ENCODE measurements around the gene BLM. TPM values are rescaled to one million over a fixed set of nuclear protein-coding genes. Genes with fewer than 3 reads are reported as not detected.

Gene BLM
- total RNA-seq, 1 donor: 1.4 TPM

GRCh38 chr15:90865702-90866101 is 148.6 kb downstream of the BLM start:
- H3K79me2 ChIP-seq (ENCODE audit: insufficient read depth, low read length): peaks cover 5% of the 10 kb centered on the region
- H3K27me3 ChIP-seq (ENCODE audit: insufficient read depth, low read length): no peaks in the 10 kb centered on the region
- no peak overlapping the region for H3K4me3 ChIP-seq (ENCODE audit: insufficient read depth, low read length)
- H2AFZ ChIP-seq (ENCODE audit: low read length): no peak overlapping the region
- no peaks in the 10 kb centered on the region for H3K36me3 ChIP-seq (ENCODE audit: insufficient read depth, low read length)
- peaks cover 31% of the 10 kb centered on the region for H3K4me1 ChIP-seq (ENCODE audit: insufficient read depth, low read length)
- H3K9me3 ChIP-seq (ENCODE audit: low read depth, low read length): no peaks in the 10 kb centered on the region
- no peak overlapping the region for H3K4me2 ChIP-seq (ENCODE audit: insufficient read depth, low read length)
- no peak for DNase-seq (ENCODE audit: insufficient read length, low spot score, missing footprints)
- TF ChIP-seq CTCF (IDR thresholded peaks at IDR 0.05; ENCODE audit: extremely low read depth, low read depth, low read length): no peak
- H3K27ac ChIP-seq (ENCODE audit: low read depth, low read length): no peak overlapping the region
- no peaks in the 10 kb centered on the region for H4K20me1 ChIP-seq (ENCODE audit: insufficient read depth, low read length)

Small RNAs within 50 kb of the gene (small RNA-seq; reads per million reads assigned to genes)
- gene RF00093 (not detected), gene RN7SL363P (not detected)

Other genes with a start within 250 kb of the BLM start
- 25.0 and 29.2 TPM in 2 replicates for gene CRTC3, start 187.4 kb upstream of the BLM start, total RNA-seq
- gene FURIN, start 151.2 kb downstream of the BLM start, total RNA-seq: 39.1 and 42.7 TPM in 2 replicates
- gene FES, start 167.2 kb downstream of the BLM start, total RNA-seq: 19.2 and 20.3 TPM in 2 replicates
- gene MAN2A2, start 186.0 kb downstream of the BLM start, total RNA-seq: 15.2 and 20.0 TPM in 2 replicates
- gene HDDC3, start 215.2 kb downstream of the BLM start, total RNA-seq: 8.8 and 11.6 TPM in 2 replicates
- 72.5 and 74.9 TPM in 2 replicates for gene UNC45A, start 217.9 kb downstream of the BLM start, total RNA-seq
- gene RCCD1, start 237.5 kb downstream of the BLM start, total RNA-seq: 11.2 TPM in 2 replicates